ENCODE data around the gene FADS3. TPM values are rescaled to one million over a fixed set of nuclear protein-coding genes. Genes with fewer than 3 reads are reported as not detected.

FADS3 gene
- total and polyA plus RNA-seq, 12 donors, result 54.9 to 217 (median 75.2) TPM

GRCh38 chr11:61875698-61876097, 15.6 kb downstream of the FADS3 start:
- H3K36me3 ChIP-seq, result peaks cover 0 to 55% (median 18%) of the 10 kb centered on the region in 9 donors
- ATAC-seq, result no peak
- peaks cover 6 to 55% (median 33%) of the 10 kb centered on the region in 9 donors for H3K4me1 ChIP-seq

GRCh38 chr11:61874853-61875252, 16.5 kb downstream of the FADS3 start:
- H3K27ac ChIP-seq, result peak overlapping the region in 8 of 10 donors; percentile 60 to 90 (median 80)
- H3K27me3 ChIP-seq, result no peaks in the 10 kb centered on the region
- no peak overlapping the region for H3K4me3 ChIP-seq
- no peak for DNase-seq
- ATAC-seq, result no peak
- intact Hi-C loops (cut with DNase I), result loop anchor here in 2 of 10 donors (1.0 to 5.0 kb wide), 2 partner anchors 13 to 78 kb away; no protein-coding TSS in a partner anchor
- peaks cover 6 to 55% (median 35%) of the 10 kb centered on the region in 9 donors for H3K4me1 ChIP-seq
- no peak for TF ChIP-seq CTCF (IDR thresholded peaks at IDR 0.05)
- 73 to 77% methylated on average over 3 of the region's 3 CpGs for WGBS, 2 donors
- H3K9me3 ChIP-seq, result no peaks in the 10 kb centered on the region
- peaks cover 0 to 55% (median 18%) of the 10 kb centered on the region in 9 donors for H3K36me3 ChIP-seq

More at GRCh38 chr11:61875698-61876097, 15.6 kb downstream of the FADS3 start:
- Histone ChIP-seq H3K9me3 (no peaks in the 10 kb centered on the region), H3K4me3 (no peak overlapping the region), H3K27me3 (no peaks in the 10 kb centered on the region), H3K27ac (peak overlapping the region in 4 of 10 donors; percentile 73 to 90 (median 78))
- DNase-seq, result no peak
- WGBS, 2 donors, result 95 to 97% methylated on average over 14 of the region's 14 CpGs
- TF ChIP-seq CTCF (IDR thresholded peaks at IDR 0.05), result no peak
- intact Hi-C loops (cut with DNase I), result no loop called here

GRCh38 chr11:61874377-61874809, 17.0 kb downstream of the FADS3 start:
- no peak for TF ChIP-seq CTCF (IDR thresholded peaks at IDR 0.05)
- Histone ChIP-seq H3K4me3 (no peak overlapping the region), H3K9me3 (no peaks in the 10 kb centered on the region), H3K27me3 (no peaks in the 10 kb centered on the region), H3K4me1 (peaks cover 6 to 55% (median 33%) of the 10 kb centered on the region in 9 donors), H3K36me3 (peaks cover 0 to 50% (median 17%) of the 10 kb centered on the region in 9 donors), H3K27ac (peak overlapping the region in 9 of 10 donors; percentile 31 to 90 (median 78))
- DNase-seq (peak; percentile 68 to 77), ATAC-seq (peak; percentile 14 to 67 (median 52))
- intact Hi-C loops (cut with DNase I), result loop anchor here in 2 of 10 donors (1.0 to 5.0 kb wide), 2 partner anchors 14 to 77 kb away; no protein-coding TSS in a partner anchor
- 55 to 72% methylated on average over 12 of the region's 12 CpGs for WGBS, 2 donors

GRCh38 chr11:61873588-61874376, 17.6 kb downstream of the FADS3 start:
- Histone ChIP-seq H3K4me1 (peaks cover 6 to 51% (median 31%) of the 10 kb centered on the region in 9 donors), H3K9me3 (no peaks in the 10 kb centered on the region), H3K4me3 (no peak overlapping the region), H3K27ac (peak overlapping the region in 9 of 10 donors; percentile 31 to 90 (median 78)), H3K27me3 (no peaks in the 10 kb centered on the region), H3K36me3 (peaks cover 0 to 46% (median 11%) of the 10 kb centered on the region in 9 donors)
- 78 to 81% methylated on average over 16 of the region's 16 CpGs for WGBS, 2 donors
- intact Hi-C loops (cut with DNase I), result loop anchor here in 3 of 10 donors (1.0 to 5.0 kb wide), 3 partner anchors 15 to 76 kb away; no protein-coding TSS in a partner anchor
- TF ChIP-seq CTCF (IDR thresholded peaks at IDR 0.05), result peak in 1 of 9 donors; percentile 17
- no peak for DNase-seq
- peak in 7 of 8 donors; percentile 4 to 21 (median 6) for ATAC-seq
